Stimulated activated CD4-positive, alpha-beta T cell treated with anti-CD3 and anti-CD28 coated beads, Interleukin-1b, Interleukin-23, amount 100 ng/mL, for 1 hour (primary cell): Measurements from ENCODE around the gene TRAF2.

Experiments
- DNase-seq, 2 donors: peaks; one replicate each; pipeline ENCODE4 v3.0.0-alpha.2; 2020; ENCODE audit warnings: low read depth in 2 of 2

TRAF2 gene

GRCh38 chr9:136962163-136962562 is 75.8 kb downstream of the TRAF2 start:
- no peak for DNase-seq

GRCh38 chr9:136962701-136963248 is 76.5 kb downstream of the TRAF2 start:
- DNase-seq = no peak

GRCh38 chr9:136963341-136963740 is 77.0 kb downstream of the TRAF2 start:
- DNase-seq = no peak

GRCh38 chr9:136963751-136964150 is 77.4 kb downstream of the TRAF2 start:
- no peak for DNase-seq

GRCh38 chr9:136964171-136964689 is 77.9 kb downstream of the TRAF2 start:
- DNase-seq = no peak

- no peak for DNase-seq
Measured at GRCh38 chr9:136964833-136965422, 78.6 kb downstream of the TRAF2 start.

GRCh38 chr9:136965771-136966484 is 79.6 kb downstream of the TRAF2 start:
- DNase-seq = no peak

GRCh38 chr9:136968333-136969127 is 82.2 kb downstream of the TRAF2 start:
- DNase-seq = no peak

GRCh38 chr9:136969150-136969549 is 82.8 kb downstream of the TRAF2 start:
- DNase-seq = no peak

- DNase-seq = no peak
Measured at GRCh38 chr9:136969774-136970173, 83.5 kb downstream of the TRAF2 start.

- no peak for DNase-seq
Measured at GRCh38 chr9:136970361-136970760, 84.0 kb downstream of the TRAF2 start.

GRCh38 chr9:136971746-136972145 is 85.4 kb downstream of the TRAF2 start:
- no peak for DNase-seq

- no peak for DNase-seq
Measured at GRCh38 chr9:136972335-136972734, 86.0 kb downstream of the TRAF2 start.

- no peak for DNase-seq
Measured at GRCh38 chr9:136972743-136973142, 86.4 kb downstream of the TRAF2 start.

GRCh38 chr9:136973618-136974617 is 87.6 kb downstream of the TRAF2 start:
- no peak for DNase-seq

- no peak for DNase-seq
Measured at GRCh38 chr9:136974817-136975535, 88.7 kb downstream of the TRAF2 start.

- DNase-seq = no peak
Measured at GRCh38 chr9:136975644-136976043, 89.3 kb downstream of the TRAF2 start.
